GM19239 (cell line): ENCODE measurements around the gene HIVEP2.

Experiments
- DNase-seq: peaks from one replicate; pipeline ENCODE4 v3.0.0; 2011; ENCODE audit warnings: low spot score; ENCODE audit not compliant: insufficient read length
- FAIRE-seq: peaks from 2 replicates; lab custom pipeline; 2011; peaks lifted over from hg19 to GRCh38; lab: Jason Lieb, UNC

HIVEP2 gene

DNA sequence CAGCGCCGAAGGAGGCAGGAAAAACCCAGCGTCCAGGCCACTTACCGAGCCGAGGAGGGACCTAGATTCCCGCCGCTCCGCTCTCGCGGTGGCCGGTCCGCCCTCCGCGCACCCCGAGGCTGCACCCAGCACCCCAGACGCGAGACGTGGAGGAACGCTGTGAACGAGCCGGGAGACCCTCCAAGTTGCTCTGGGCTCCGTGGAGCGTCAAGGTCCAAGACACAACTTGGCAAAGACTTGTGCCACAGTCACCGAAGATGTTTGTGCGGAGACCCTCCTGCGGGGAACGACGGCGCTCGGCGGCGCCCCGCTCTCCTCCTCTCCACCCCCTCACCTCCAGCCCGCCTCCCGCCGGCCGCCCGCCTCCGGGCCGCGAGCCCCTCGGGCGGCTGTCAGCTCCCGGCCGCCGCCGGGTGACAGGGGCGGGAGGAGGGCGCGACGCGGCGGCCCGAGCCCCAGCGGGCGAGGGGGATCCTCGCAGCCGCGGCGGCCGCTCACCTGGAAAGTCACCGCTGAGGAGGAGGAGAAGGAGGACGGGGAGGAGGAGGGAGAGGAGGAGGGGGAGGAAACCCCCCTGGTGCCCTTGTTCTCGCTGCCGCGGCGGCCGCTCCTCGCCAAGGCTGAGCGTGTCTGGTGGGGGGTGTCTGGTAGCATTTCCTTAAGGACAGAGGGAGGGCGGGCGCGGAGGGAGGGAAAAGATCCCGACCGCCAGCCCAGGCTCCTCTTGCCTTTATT is 637 bp upstream of the HIVEP2 start:
- DNase-seq: peak; percentile 30
- FAIRE-seq: peak; percentile 28

DNA sequence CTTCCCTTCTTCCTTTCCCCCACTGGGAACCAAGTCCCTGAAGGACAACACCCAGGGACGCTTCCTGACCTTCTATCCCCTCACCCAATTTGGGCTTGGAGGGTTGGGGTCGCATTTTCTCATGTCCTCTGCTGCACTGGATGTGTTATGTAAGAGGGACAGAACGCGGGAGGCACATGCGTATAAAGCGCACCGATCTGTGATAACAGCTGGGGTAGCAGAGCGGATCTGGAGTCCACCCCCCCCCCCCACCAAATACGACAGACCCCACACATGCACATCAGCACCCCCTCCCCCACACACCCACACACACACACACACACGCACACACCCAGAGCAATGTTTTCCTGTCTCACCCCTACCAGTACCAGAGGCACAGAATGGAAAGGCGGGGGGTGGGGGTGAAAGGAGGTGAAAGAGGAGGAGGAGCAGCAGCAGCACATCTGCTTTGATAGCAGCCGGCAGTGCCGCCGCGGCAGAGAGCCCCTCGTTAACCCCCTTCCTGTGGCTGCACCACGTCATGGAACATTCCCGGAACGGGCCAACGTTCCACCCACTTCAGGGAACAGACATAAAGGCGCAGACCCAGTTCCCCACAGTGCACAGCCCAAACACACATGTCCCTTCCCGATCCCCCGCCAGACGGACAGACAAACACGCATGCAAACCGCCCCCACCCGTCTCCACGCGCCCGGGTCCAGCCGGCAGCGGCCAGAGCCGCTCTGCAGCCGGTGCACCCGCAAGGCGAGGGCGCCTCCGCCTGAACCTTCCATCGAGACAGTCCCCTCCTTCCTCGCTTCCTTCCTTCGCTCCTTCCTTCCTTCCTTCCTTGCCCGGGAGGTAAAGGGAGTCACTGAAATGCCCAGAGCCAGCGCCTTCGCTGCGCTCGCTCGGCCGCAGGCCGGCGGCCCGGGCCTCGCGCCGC is 590 bp downstream of the HIVEP2 start:
- no peak for DNase-seq
- FAIRE-seq: peak; percentile 76

DNA sequence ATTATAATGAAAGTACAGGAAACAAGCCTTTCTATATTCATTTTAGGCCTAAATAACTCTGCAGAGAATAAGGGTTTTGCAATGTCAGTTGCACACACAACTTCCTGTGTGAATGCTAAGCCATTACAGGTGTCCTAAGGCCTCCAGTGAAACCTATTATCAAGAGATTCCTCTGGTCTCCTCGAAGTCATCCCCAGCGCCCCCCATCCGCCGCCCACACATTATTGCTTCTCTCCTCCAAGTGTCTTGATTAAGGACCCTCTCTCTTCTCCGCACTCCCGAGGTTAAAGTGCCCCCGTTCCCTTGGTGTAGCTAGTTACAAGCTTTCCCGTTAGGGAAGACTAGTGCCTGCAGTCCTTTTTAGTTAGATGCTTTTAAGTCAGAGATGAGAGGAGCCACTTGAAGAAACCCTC is 1.3 kb downstream of the HIVEP2 start:
- FAIRE-seq: peak; percentile 59
- DNase-seq: no peak

DNA sequence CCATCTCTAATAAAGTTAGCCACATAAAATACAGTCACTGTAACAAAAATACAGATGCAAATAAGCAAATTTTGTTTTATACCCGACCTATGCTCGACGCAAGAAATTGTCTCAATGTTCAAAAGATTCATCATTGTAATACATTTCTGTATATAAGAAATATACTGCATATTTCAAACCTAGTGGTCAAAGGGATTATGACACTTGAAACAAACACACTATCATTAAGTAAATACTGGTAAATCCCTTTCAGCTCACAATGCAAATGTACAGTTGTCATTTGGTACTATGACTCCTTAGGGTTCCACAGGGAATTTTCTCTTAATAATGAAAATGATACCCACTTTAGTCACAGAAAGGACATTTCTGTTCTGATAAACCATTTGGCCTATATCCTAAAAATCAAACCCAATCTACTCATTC is 2.2 kb downstream of the HIVEP2 start:
- FAIRE-seq (peak; percentile 49), DNase-seq (no peak)

DNA sequence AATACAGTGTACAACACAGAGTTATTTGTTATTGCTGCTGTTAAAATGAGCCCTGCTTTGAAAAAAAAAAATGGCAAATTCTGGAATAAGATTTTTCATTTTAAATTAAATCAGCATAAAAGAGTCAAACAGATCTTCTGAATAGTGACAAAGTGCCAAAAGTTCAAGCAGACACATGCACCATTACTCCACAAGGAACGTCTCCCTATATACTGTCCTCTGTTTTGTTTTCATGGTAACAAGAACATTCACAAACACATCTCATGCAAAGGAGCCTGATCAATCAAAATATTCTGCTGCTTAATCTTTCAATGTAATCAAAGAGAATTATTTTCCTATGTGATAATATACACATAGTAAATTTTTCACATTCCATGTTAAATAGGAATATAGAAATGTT is 2.7 kb downstream of the HIVEP2 start:
- no peak for FAIRE-seq
- no peak for DNase-seq

DNA sequence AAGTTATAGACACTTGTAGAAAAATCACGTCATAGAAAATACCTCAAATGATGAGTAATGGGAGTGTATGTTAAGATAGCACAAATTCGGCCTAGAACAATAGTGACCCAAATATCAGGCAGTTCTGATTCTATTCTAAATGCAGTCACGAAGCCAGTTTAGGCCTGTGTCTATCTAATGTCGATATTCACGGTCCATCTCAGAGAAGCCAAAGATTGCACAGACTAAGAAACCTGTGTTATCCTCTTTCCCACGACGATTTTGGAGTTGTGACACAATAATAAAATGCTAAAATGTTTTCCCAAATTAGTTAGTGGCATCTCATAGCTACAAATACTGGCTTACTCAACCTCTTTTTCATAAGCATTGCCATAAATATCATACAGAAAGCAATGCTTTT is 4.0 kb downstream of the HIVEP2 start:
- FAIRE-seq (peak; percentile 76), DNase-seq (no peak)

DNA sequence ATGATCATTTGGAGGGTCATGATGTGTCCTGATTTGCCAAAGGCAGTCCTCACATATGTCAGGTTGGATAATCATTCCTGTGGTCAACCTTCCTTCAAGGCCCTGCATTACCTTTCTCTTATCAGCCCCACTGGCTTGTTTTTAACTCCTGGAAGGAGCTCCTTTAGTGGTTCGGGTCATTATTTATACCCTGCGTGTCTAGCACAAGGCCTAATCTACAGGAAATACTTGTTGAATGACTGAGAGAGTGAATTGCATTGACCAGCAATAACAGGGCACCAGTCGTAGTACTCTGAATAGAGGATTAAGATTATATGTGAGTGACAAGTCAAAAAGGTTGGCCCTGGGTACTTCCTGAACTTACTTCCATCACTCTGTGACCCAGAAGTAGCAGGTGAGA is 4.5 kb downstream of the HIVEP2 start:
- no peak for DNase-seq
- FAIRE-seq: no peak

DNA sequence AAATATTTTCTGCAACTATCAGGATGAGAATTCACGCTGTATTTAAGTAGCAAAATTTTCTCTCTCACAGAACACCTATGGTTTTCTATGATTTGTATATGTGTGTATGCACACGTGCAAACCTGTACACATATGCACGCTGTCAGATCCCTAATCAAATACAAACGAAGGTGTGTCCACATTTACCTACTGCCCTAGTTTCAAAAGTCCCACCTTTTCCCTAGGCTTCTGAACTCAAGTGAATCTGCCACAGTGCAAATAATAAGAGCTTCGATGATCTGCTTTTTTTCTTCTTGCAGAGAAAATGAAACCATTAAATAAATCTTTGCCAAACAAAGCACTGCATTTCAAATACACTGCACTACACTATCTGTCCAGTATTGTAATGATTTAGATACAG is 6.5 kb downstream of the HIVEP2 start:
- DNase-seq (no peak), FAIRE-seq (peak; percentile 28)

DNA sequence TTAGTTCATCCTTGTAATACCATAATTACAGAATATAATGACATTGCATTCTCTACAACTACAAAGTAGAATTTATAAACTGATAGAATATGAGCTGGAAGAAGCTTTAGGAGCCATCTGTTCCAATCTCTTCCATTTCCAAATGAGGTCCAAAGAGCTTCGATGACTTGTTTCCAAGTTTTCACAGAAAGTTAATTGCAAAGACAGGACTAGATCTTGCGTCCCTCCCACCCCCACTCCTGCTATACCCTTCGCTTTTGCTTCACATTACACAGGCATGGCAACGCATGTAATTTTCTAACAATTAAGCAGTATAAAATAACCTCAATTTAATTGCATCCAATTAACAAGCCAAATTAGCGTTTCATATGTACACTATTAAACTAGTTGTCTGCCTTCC is 7.0 kb downstream of the HIVEP2 start:
- FAIRE-seq (peak; percentile 18), DNase-seq (no peak)

DNA sequence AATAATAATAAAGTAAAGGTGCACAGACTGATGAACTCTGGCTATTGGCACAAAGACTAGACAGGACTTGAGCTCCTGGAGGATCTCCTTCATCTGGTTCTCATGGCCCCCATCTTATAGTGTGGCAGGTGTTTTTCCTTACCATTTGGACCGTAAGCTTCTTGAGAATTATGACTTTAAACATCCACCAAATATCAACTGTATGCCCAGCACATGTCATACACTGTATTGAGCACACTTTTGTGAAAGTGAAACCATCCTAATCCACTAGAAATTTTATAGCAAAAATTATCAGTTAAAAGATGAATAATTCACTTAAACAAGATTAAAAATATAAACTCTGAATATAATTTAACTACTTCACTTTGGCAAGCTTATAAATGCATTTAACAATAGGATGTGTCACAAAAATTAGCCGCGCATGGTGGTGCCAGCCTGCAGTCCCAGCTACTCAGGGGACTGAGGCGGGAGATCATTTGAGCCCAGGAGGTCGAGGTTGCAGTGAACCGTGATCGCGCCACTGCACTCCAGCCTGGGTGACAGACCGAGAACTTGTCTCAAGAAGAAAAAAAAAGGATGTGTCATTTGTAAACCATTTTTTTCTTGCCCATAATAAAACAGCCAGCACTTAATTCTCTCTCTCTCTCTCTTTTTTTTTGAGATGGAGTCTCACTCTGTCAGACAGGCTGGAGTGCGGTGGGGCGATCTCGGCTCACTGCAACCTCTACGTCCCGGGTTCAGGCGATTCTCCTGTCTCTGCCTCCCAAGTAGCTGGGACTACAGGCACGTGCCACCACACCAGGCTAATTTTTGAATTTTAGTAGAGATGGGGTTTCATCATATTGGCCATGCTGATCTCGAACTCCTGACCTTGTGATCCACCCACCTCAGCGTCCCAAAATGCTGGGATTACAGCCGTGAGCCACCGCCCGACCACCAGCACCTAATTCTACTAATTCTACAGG is 9.1 kb downstream of the HIVEP2 start:
- DNase-seq: no peak
- FAIRE-seq: peak; percentile 84

DNA sequence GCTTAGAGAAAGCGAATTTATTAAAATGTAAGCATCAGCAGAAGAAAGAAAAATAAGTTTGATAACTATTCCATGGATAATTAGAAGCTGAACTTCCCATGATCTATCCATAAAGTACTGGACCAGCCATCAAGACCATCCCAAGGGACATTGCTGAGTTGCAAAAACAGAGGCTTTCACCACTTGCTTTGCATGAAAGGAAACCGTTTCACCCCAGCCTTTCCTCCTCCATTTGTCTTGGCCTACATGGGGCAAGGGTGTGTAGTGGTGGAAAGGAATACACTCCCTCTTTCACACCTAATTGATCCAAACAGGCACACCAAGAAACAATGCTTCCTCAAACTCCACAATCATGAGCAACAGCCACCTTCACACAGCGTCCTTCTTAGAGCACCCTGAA is 10.4 kb downstream of the HIVEP2 start:
- peak; percentile 94 for FAIRE-seq
- no peak for DNase-seq

DNA sequence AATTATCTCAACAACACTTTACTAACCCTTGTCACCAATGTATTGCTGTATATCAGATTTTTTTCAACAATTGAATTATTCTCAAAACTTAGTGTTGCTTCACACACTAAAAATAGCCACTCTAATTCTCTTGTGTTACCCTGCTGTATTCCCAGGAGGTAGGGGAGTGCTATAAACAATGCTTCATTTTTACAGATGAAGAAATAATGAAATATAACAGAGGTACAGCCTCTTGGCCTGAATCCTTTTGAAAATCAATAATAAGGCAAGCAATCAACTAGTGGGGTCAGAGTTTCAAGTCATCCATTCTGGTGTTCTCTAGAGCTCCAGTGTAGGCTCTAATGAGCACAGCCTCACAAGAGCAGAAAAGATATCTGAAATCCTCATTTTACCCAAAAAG is 10.9 kb downstream of the HIVEP2 start:
- no peak for FAIRE-seq
- no peak for DNase-seq

DNA sequence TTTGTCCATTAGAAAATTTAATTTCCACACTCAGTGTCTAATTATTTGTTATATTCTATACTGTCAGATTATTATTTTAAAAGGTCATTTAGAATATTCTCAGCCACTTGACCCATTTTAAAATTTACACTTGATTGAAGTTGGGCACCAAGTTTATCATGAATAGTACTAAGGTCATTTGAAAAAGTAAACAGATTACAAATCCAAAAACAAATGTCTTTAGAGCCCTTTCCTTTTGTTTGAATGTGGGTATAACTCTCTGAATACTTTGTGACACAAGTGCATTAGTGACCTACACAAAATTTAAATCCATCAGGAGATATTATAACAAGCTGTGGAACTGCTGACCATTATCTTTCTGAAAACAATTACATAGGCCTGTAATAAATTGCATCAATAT is 11.3 kb downstream of the HIVEP2 start:
- FAIRE-seq: no peak
- DNase-seq: no peak

DNA sequence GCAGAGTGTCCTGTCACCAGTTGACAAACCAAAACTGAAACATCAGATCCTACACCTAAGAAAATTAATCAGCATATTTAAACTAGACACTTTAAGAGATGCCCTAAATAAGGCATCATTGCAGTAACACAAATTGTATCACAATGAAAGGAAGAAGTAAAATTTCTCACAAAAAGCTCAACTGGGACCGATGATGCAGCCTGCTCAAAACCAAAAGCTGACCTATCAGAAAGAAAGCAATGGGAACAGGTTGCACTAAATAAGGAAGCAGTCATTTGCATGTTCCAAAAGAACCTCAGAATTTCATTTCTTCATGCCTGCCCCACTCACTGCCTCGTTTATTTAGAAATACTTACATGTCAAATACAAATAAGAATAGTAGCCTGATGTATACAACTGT is 12.1 kb downstream of the HIVEP2 start:
- DNase-seq (no peak), FAIRE-seq (peak; percentile 97)

DNA sequence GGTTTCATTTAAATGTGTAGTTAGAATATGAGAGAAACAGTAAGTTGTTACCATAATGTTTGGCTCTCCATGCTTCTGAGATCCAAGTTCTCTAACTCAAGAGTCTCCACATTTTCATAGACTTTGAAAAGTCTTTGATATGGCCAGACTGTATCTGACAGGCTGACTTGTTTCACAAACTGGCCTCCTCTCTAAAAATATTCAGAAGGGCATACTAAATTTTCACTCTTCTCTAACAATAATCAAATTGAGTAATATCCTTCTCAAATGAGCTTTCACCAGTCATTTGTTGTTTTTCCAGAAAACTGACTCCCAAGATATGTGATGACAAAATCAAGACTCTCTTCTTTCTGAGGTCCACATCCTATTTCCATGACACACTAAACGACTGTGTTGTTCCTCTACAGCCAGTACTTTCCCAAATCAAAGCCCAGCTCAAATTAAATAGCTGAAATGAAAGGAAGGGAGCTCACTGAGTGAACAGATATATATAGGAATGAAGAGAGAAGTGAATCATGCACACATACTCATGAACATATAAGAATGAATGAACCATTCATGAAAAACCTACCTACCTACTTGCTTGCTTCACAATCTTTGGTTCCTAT is 15.1 kb downstream of the HIVEP2 start:
- no peak for DNase-seq

DNA sequence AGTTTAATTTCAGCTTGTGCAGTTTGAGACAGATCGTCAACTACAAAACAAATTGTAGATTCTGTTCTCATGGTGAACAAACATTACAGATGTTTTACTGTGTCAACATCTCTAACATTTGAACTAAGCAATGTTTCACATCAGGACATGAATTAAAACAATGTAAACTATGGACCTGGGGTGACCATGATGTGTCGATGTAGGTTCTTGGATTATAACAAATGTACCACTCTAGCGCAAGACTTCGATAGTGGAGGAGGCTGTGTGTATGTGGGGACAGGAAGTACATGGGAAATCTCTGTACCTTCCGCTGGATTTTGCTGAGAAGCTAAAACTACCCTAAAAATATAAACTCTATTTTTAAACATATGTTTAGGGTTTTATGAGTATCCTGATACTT is 17.1 kb downstream of the HIVEP2 start:
- DNase-seq: no peak
- FAIRE-seq: no peak

More for the DNA sequence above, 15.1 kb downstream of the HIVEP2 start:
- peak; percentile 58 for FAIRE-seq

DNA sequence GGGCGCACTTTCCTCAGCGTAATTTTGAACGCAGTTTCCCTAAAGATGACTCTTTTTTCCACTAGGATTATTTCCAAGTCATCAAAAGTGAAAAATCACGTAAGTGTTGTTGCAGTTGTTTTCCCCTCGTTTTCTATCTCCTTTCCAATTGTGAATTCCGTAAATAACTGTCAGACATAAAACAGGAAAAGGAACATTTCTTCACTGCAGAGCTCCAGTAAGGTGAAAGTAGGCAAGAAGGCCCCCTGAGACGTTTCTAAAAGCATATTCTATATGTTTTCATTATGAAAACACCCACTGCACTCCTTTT is 17.8 kb downstream of the HIVEP2 start:
- DNase-seq (no peak), FAIRE-seq (peak; percentile 18)

DNA sequence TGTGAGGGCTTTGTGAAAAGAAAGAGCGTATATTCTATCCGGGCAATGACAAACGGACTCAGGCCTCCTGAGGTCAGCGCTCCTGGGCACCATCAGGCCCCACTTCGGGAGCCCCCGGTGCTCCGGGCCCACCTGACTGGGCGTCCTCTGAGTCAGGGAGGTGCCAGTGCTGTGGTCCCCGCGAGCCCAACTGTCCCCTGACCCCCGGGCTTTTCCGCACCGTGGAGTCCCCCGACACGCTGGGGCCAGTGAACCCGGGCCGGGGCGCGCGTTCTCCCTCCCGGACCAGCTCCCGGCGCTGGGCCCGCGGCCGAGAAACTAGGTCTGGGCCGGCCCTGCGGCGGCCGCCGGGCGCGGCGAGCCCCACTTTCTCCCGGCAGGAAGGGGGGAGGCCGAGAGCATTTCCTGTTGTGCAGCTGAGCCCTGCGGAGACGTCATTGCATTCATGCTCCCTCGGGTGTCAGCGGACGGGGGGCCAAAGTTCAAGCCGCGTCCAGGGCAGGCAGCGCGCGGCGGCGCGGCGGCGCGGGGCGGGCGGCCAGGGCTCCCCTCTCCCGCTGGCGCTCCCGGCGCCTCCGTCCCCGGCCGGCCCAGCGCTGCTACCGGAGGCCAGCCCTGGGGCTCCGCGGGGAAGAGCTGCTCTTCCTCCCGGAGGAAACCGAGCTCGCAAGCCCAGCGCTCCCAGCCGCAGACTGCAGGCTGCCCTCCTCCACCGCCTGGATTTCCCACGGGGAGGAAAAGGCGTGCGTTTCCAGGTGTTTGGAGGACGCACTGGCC is 18.3 kb downstream of the HIVEP2 start:
- FAIRE-seq: no peak
- peak; percentile 76 for DNase-seq

DNA sequence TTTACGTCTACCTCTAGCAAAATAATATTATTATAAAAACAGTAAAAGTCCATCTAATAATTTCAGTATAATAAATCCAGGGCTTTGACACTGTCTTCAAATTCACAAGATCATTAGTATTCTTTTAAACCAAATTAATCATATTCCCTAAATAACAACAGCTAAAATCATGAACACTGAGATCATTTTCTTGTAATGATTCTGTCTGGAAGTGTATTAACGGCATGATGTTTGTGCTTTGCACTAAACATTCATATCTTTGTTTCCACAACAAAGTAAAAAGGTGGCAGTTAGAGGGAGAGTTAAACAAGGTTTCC is 18.8 kb downstream of the HIVEP2 start:
- DNase-seq (no peak), FAIRE-seq (peak; percentile 88)
